ENCODE results near the gene NALCN. TPM values are rescaled to one million over a fixed set of nuclear protein-coding genes. Genes with fewer than 3 reads are reported as not detected.

Gene NALCN
- total RNA-seq, 2 donors from 2014 or later, result not detected

DNA sequence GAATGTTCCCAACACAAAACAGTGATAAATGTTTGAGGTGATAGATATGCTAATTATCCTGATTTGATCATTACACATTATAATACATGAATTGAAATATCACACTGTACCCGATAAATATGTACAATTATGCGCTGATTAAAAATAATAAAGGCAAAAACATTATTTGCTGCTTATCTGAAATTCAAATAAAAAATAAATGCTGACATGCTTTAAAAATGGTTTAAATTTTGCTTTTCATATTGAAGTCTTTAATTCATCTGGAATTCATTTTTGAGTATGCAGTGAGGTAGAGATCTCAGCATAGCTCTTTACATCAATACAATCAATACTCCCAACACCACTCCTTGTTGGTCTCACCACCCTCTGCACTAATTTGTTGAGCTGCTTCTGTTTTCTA is 330.8 kb downstream of the NALCN start:
- H3K4me3 Mint-ChIP-seq, result no peak overlapping the region
- peaks cover 41% of the 10 kb centered on the region for H3K27me3 Mint-ChIP-seq
- no peak overlapping the region for H3K27ac Mint-ChIP-seq
- no peaks in the 10 kb centered on the region for H3K9me3 ChIP-seq (ENCODE audit: control insufficient read depth, low read length, poor library complexity, severe bottlenecking)
- no peaks in the 10 kb centered on the region for H3K4me1 Mint-ChIP-seq
- ATAC-seq (no peak), DNase-seq (no peak)
- no peaks in the 10 kb centered on the region for H3K36me3 Mint-ChIP-seq (ENCODE audit: low read depth)

DNA sequence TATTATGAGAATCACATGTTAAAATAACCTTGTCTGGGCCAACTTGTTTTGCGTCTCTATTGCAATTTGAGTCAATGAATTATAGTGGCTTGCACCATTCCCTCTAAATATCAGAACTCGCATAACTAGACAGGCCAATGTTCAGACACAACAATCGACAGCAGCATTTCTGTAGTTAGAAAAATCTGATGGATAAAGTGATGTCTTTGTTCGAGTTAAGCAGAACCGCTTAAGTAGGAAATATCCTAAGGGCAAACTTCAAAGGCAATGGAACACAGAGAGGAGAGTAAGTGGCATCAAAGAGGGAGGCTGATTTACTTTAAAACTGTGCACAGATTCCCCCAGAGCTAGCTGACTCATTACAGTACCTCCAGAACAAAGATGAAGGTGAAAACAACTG is 333.9 kb downstream of the NALCN start:
- no peak overlapping the region for H3K4me3 Mint-ChIP-seq
- DNase-seq (no peak), ATAC-seq (no peak)
- H3K4me1 Mint-ChIP-seq, result no peaks in the 10 kb centered on the region
- no peaks in the 10 kb centered on the region for H3K9me3 ChIP-seq (ENCODE audit: control insufficient read depth, low read length, poor library complexity, severe bottlenecking)
- H3K27me3 Mint-ChIP-seq, result peaks cover 18% of the 10 kb centered on the region
- no peaks in the 10 kb centered on the region for H3K36me3 Mint-ChIP-seq (ENCODE audit: low read depth)
- H3K27ac Mint-ChIP-seq, result no peak overlapping the region

DNA sequence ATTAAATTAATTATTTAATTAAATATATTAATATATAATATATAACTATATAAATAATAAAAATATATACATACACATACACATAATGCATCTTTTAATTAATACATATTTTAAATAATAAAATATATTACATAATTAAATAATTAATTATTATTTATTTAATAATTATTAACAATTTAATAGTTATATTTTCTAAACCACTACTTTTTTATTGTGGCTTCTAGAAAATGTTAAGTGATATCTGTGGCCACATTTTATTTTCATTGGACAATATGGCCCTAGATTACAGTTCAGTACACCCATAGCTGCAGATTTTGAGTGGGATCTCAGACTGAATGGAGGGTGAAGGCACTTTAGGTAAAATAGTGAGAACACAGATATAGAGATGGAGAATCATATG is 335.7 kb downstream of the NALCN start:
- H3K27me3 Mint-ChIP-seq, result peaks cover 14% of the 10 kb centered on the region
- ATAC-seq (no peak), DNase-seq (no peak)
- no peaks in the 10 kb centered on the region for H3K4me1 Mint-ChIP-seq
- H3K4me3 Mint-ChIP-seq, result no peak overlapping the region
- H3K36me3 Mint-ChIP-seq (ENCODE audit: low read depth), result no peaks in the 10 kb centered on the region
- H3K9me3 ChIP-seq (ENCODE audit: control insufficient read depth, low read length, poor library complexity, severe bottlenecking), result no peaks in the 10 kb centered on the region
- H3K27ac Mint-ChIP-seq, result no peak overlapping the region

DNA sequence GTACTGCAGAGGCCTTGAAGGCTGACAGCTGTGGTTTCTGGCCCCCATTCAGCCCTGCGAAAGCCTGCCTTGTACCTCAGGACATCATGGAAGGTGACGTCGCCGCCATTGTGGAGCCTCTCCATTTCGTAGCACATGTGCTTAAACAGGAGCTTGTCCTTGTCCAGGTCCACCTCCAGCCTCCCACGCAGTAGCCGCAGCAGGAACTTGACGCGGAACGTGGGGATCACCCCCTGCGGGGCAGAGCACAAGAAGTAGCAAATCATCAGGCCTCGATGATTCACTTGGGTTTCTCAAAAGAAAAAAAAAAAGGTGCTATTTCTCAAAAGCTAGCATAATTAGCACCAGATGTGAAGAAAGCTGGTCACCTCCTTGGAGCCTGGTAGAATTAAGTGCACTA is 351.0 kb downstream of the NALCN start:
- DNase-seq (no peak), ATAC-seq (no peak)
- Mint-ChIP-seq H3K27me3 (peaks cover 10% of the 10 kb centered on the region), H3K4me3 (no peak overlapping the region), H3K36me3 (ENCODE audit: low read depth) (no peaks in the 10 kb centered on the region), H3K27ac (no peak overlapping the region), H3K4me1 (no peaks in the 10 kb centered on the region)
- H3K9me3 ChIP-seq (ENCODE audit: control insufficient read depth, low read length, poor library complexity, severe bottlenecking), result no peaks in the 10 kb centered on the region

DNA sequence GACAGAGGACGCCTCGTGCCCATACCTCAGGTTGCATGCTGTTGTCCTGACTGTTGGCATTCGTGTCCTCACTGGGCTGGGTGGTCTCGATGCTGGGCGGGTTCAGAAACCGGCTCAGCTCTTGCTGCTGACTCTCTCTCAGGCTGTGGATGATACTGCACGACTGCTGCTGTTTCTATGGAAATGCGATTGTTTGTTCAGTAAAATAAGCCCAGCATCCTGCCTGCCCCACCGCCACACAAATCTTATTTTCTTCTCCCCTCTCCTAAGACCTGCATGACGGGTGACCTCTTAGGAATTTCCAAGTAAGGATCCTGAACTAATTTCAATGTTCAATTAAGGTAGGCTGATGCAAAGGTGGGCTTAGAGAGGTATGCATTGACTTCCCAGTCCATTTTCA is 356.5 kb downstream of the NALCN start:
- no peak overlapping the region for H3K4me3 Mint-ChIP-seq
- no peak overlapping the region for H3K27ac Mint-ChIP-seq

DNA sequence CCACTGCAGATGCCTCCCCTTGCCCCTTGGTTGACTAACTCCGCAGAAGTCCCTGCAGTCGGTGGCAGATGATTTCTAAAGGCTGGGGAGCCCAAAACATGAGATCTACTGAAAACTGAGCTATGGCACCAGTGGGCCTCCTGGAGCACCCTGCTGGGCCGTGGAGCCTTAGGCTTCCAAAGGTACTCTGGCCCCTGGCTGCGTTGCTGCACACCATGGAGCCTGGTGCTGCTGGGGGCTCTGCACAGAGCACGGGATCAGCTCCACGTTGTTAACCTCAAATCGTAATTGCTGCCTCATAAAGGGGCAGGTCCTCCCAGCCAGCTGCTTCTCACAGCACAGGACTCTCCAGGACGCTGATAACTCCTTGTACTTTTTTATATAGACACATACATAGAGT is 357.5 kb downstream of the NALCN start:
- no peak overlapping the region for H3K4me3 Mint-ChIP-seq
- H3K4me1 Mint-ChIP-seq, result peaks cover 7% of the 10 kb centered on the region
- peaks cover 26% of the 10 kb centered on the region for H3K27me3 Mint-ChIP-seq
- no peak overlapping the region for H3K27ac Mint-ChIP-seq
- H3K9me3 ChIP-seq (ENCODE audit: control insufficient read depth, low read length, poor library complexity, severe bottlenecking), result no peaks in the 10 kb centered on the region
- DNase-seq, result no peak
- peaks cover 2% of the 10 kb centered on the region for H3K36me3 Mint-ChIP-seq (ENCODE audit: low read depth)
- ATAC-seq, result no peak

More for the DNA sequence above, 356.5 kb downstream of the NALCN start:
- Mint-ChIP-seq H3K4me1 (peaks cover 7% of the 10 kb centered on the region), H3K36me3 (ENCODE audit: low read depth) (peaks cover 2% of the 10 kb centered on the region), H3K27me3 (peaks cover 26% of the 10 kb centered on the region)
- no peak for ATAC-seq
- no peak for DNase-seq
- no peaks in the 10 kb centered on the region for H3K9me3 ChIP-seq (ENCODE audit: control insufficient read depth, low read length, poor library complexity, severe bottlenecking)

DNA sequence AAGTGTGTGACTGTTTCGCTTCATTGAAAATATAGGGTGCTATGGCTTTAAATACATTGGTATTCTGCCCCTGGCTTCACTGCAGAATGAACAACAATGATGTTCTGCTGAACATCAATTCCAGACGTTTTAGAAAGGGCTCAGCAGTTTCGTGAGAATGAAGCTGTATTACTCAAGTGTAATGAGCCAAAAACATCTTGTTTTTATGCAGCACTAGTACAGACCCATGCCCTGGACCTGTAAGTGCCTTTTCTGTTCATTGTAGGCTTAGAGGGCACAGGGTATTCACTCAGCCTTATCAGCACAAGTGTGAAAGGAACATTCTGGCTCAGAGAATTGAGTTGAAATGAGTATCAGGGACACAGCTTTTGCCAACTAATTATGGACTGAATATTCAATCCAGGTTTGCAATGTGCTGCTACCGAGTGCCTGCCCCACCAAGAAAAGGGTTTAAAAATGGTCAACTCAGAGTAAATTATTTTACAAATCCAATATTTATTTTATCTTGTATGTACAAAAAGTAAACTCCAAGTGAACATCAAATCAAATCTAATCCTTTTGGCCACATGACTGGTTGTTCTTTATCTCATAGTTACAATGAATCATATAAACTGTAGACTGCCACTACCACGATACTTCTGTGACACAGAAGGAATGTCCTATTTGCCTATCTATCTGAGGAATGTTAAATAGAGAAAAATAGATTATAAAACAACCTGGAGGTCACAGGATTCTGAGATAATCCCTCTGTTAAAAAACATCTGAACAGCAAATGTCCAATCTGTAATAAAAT is 362.8 kb downstream of the NALCN start:
- DNase-seq, result no peak
- no peak for ATAC-seq

DNA sequence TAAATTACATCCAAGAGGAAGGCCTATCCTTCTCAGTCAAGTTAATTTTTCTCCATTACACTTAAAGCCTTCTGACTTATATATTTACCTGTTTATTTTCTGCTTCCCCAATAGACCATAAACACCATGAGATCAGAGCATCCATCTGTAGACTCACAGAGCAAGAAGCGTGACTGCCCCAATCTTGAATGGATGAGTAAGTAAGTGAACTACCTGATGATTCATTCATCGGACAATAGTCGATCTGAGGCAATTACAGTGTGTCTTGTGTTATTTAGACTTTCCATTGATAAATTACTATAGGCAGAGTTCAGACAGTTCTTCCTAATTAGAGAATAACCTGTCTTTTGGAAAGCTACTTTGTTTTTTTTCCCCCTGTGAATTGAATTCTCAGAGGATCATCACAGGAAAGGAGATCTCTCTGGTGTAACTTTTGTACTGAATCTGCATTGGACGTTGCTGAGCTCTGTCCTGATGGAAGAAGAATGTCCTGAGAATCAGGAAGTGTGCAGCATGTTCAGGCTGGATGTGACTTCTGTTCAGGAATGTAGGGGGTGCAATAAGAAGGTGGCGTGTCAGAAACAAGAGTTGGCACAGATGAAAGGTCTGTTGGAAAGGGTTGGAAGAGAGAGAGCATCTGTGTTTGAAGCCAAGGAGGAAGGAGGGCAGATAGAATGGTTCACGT is 367.0 kb downstream of the NALCN start:
- H3K27ac Mint-ChIP-seq, result no peak overlapping the region
- no peaks in the 10 kb centered on the region for H3K9me3 ChIP-seq (ENCODE audit: control insufficient read depth, low read length, poor library complexity, severe bottlenecking)
- no peaks in the 10 kb centered on the region for H3K36me3 Mint-ChIP-seq (ENCODE audit: low read depth)
- H3K4me1 Mint-ChIP-seq, result no peaks in the 10 kb centered on the region
- no peak for DNase-seq
- peaks cover 4% of the 10 kb centered on the region for H3K27me3 Mint-ChIP-seq
- no peak overlapping the region for H3K4me3 Mint-ChIP-seq
- no peak for ATAC-seq

More for the DNA sequence above, 362.8 kb downstream of the NALCN start:
- H3K9me3 ChIP-seq (ENCODE audit: control insufficient read depth, low read length, poor library complexity, severe bottlenecking), result no peaks in the 10 kb centered on the region
- peaks cover 4% of the 10 kb centered on the region for H3K4me1 Mint-ChIP-seq
- peaks cover 22% of the 10 kb centered on the region for H3K27me3 Mint-ChIP-seq
- H3K27ac Mint-ChIP-seq, result no peak overlapping the region
- H3K4me3 Mint-ChIP-seq, result no peak overlapping the region
- H3K36me3 Mint-ChIP-seq (ENCODE audit: low read depth), result peaks cover 2% of the 10 kb centered on the region

DNA sequence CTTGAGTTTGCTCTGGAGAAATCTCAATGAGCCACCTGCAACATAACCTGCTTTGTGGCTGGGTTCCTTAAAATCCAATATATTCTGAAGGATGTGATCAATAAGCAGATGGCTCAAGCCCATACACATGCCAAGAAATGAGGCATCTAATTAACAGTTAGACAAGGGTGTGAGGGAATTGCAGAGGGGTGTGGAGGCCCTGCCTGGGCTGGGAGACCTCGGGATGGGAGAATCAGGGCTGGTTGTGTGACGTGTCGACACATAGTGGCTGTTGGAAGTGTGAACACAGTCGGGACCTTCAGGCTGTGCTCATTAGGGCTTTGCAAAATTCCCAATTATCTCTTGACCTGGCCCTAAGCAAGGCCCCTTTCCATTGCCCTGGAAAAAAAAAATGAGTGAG is 379.8 kb downstream of the NALCN start:
- ATAC-seq (no peak), DNase-seq (no peak)
- H3K27ac Mint-ChIP-seq, result no peak overlapping the region
- no peaks in the 10 kb centered on the region for H3K36me3 Mint-ChIP-seq (ENCODE audit: low read depth)
- no peak overlapping the region for H3K4me3 Mint-ChIP-seq
- no peaks in the 10 kb centered on the region for H3K9me3 ChIP-seq (ENCODE audit: control insufficient read depth, low read length, poor library complexity, severe bottlenecking)
- H3K27me3 Mint-ChIP-seq, result no peaks in the 10 kb centered on the region
- no peaks in the 10 kb centered on the region for H3K4me1 Mint-ChIP-seq

DNA sequence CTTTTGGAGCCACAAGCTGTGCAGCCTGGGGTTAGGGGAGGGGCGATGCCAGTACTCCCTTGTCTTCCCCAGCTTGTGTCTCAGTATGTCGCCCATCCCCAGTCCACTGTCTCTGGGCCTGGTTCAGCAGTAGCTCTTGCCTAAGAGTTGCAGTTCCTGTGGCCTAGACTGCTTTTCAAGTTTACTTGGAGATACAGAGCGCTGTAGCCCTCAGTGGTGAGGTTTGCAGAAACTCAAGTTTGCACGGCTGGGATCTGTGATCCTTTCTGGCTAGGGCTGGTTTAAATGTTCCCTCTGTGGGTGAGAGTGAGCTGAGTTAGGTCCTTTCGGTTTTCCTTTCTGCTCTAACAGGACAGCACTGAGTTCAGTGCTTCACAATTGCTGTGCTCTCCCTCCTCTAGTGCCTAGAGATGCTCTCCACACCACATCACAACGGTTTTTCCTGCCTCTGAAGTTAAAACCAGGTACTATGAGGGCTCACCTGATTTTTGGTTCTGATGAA is 381.1 kb downstream of the NALCN start:
- no peak overlapping the region for H3K27ac Mint-ChIP-seq
- DNase-seq (no peak), ATAC-seq (no peak)
- peaks cover 5% of the 10 kb centered on the region for H3K27me3 Mint-ChIP-seq
- H3K4me1 Mint-ChIP-seq, result no peaks in the 10 kb centered on the region
- H3K36me3 Mint-ChIP-seq (ENCODE audit: low read depth), result no peaks in the 10 kb centered on the region
- H3K4me3 Mint-ChIP-seq, result no peak overlapping the region
- H3K9me3 ChIP-seq (ENCODE audit: control insufficient read depth, low read length, poor library complexity, severe bottlenecking), result no peaks in the 10 kb centered on the region

DNA sequence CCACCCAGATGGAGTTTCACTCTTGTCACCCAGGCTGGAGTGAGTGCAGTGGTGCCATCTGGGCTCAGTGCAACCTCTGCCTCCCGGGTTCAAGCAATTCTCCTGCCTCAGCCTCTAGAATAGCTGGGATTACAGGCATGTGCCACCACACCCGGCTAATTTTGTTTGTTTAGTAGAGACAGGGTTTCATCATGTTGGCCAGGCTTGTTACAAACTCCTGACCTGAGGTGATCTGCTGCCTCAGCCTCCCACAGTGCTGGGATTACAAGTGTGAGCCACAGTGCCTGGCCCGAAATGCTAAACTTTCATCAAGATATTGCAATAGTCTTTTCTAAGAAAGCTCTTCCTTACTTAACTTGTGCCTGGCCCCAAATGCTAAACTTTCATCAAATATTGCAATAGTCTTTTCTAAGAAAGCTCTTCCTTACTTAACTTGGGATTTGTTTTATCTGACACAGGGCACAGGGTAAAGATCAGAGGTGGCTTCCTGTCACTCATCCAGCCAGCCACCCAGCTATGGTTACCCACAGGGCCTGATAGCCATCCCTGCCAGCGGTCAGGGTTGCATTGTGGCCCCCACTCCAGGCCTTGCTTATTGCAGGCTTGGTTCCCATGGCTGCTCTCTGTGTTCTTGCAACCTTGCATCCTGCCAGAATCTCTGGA is 389.4 kb downstream of the NALCN start:
- H3K4me1 Mint-ChIP-seq, result no peaks in the 10 kb centered on the region
- no peak overlapping the region for H3K4me3 Mint-ChIP-seq

DNA sequence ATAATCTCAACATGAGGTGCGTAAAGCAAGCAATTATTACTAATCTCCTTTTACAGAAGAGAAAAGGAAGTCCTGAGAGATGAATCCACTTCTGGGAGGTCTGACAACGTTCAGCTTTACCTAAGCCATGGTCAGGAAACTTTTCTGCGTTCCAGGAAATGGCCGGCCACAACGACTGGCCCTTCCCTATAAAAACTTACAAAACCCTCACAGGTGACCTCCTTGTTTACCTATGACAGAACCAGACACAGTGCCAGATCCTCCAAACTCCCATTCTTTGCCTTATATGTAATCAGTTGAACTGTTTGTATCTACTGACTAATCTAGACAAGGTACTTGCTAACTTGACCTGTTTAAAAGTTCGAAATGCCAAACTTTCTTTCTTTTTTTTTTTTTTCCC is 390.0 kb downstream of the NALCN start:
- DNase-seq (no peak), ATAC-seq (no peak)
- H3K9me3 ChIP-seq (ENCODE audit: control insufficient read depth, low read length, poor library complexity, severe bottlenecking), result no peaks in the 10 kb centered on the region
- H3K27me3 Mint-ChIP-seq, result peaks cover 29% of the 10 kb centered on the region
- H3K27ac Mint-ChIP-seq, result no peak overlapping the region
- no peak overlapping the region for H3K4me3 Mint-ChIP-seq
- no peaks in the 10 kb centered on the region for H3K4me1 Mint-ChIP-seq
- no peaks in the 10 kb centered on the region for H3K36me3 Mint-ChIP-seq (ENCODE audit: low read depth)

More for the DNA sequence above, 389.4 kb downstream of the NALCN start:
- H3K36me3 Mint-ChIP-seq (ENCODE audit: low read depth), result no peaks in the 10 kb centered on the region
- DNase-seq, result no peak
- H3K9me3 ChIP-seq (ENCODE audit: control insufficient read depth, low read length, poor library complexity, severe bottlenecking), result no peaks in the 10 kb centered on the region
- peaks cover 29% of the 10 kb centered on the region for H3K27me3 Mint-ChIP-seq
- ATAC-seq, result no peak
- H3K27ac Mint-ChIP-seq, result no peak overlapping the region

DNA sequence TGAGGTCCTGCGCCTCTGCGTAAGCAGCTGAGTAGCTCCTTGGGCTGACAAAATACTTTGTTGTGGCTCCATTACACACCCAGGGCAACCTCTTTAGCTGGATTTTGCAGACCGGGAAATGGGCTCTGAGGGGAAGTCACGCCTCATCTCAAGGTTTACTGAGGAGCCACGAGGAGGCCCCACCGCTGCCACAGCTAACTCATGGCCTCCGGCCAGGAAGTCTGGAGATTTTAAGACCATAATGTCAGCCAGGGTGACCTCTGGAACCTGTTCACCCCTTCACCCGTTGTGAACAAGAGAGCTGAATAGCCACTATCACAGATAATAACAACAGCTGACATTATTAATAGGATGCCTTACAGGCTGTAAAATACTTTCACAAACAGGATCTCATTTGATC is 390.4 kb downstream of the NALCN start:
- H3K9me3 ChIP-seq (ENCODE audit: control insufficient read depth, low read length, poor library complexity, severe bottlenecking), result no peaks in the 10 kb centered on the region
- no peaks in the 10 kb centered on the region for H3K36me3 Mint-ChIP-seq (ENCODE audit: low read depth)
- H3K27me3 Mint-ChIP-seq, result peaks cover 25% of the 10 kb centered on the region
- H3K4me1 Mint-ChIP-seq, result no peaks in the 10 kb centered on the region
- H3K27ac Mint-ChIP-seq, result no peak overlapping the region
- ATAC-seq (no peak), DNase-seq (no peak)
- no peak overlapping the region for H3K4me3 Mint-ChIP-seq
